T-helper 17 cell (primary cell): ENCODE measurements around the gene ARHGEF12. TPM values are rescaled to one million over a fixed set of nuclear protein-coding genes. Genes with fewer than 3 reads are reported as not detected.
"Not testable (repeated sequence)": the region's sequence is repeated elsewhere in the genome, so short reads cannot be mapped to it uniquely, and the experiment has no call there.

ENCODE experiments used
- ATAC-seq: fragments of 150-1000 bp; cut with Tn5 transposase; 2 replicates; pipeline ENCODE4 v1.10.0; 2021; ENCODE audit warnings: mild to moderate bottlenecking, moderate library complexity
- DNase-seq, 3 donors: peaks; one replicate each; pipeline versions ENCODE4 v3.0.0 to v3.0.0-alpha.2; 2020 to 2021
- H3K9me3 ChIP-seq: one replicate; pipeline ENCODE4 v1.7.0; 2013; ENCODE audit warnings: low read length, mild to moderate bottlenecking; ENCODE audit not compliant: control insufficient read depth, poor library complexity, severe bottlenecking
- H3K27ac Mint-ChIP-seq: one replicate; pipeline ENCODE4 v1.8.0; 2022; ENCODE audit warnings: mild to moderate bottlenecking, moderate library complexity, mixed read lengths
- H3K27me3 Mint-ChIP-seq: one replicate; pipeline ENCODE4 v1.8.0; 2022; ENCODE audit warnings: mixed read lengths
- H3K36me3 Mint-ChIP-seq: one replicate; pipeline ENCODE4 v1.8.0; 2022; ENCODE audit warnings: low read depth, mixed read lengths
- H3K4me1 Mint-ChIP-seq: one replicate; pipeline ENCODE4 v1.8.0; 2022; ENCODE audit warnings: mild to moderate bottlenecking, mixed read lengths
- H3K4me3 Mint-ChIP-seq: one replicate; pipeline ENCODE4 v1.8.0; 2022; ENCODE audit warnings: mild to moderate bottlenecking, moderate library complexity, mixed read lengths
- total RNA-seq, 4 donors: library from RNA in 2 of 4; stranded (reverse) in 2 of 4; gene quantifications; one replicate each; pipeline ENCODE4 v1.2.3 and lab custom pipeline; 2022 to 2026

The ARHGEF12 gene
- total RNA-seq, 2 donors from 2014 or later: 12.9 to 31.3 TPM

DNA sequence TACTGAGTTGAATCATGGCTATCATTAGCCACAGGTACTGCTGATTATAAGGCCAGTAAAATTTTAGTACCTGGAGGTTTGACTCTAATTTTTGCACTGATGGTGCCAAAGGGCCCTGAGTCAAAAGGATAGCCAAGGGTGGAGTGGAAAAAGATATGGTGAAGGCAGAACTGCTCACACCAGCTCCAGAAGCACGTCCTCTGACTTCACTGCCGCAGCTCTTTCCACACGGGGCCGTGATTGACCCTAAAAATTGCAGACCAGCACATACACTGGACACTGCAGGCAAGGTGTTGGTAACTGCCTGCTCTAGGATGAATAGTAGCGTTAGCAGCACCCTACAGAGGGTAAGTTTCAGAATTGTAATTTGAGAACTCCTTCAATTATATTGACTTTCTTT is 149.9 kb downstream of the ARHGEF12 start:
- H3K9me3 ChIP-seq: no peaks in the 10 kb centered on the region
- no peak for DNase-seq
- Mint-ChIP-seq H3K4me3 (no peak overlapping the region), H3K36me3 (peaks cover 2% of the 10 kb centered on the region), H3K27ac (no peak overlapping the region), H3K27me3 (no peaks in the 10 kb centered on the region), H3K4me1 (no peaks in the 10 kb centered on the region)
- no peak for ATAC-seq

DNA sequence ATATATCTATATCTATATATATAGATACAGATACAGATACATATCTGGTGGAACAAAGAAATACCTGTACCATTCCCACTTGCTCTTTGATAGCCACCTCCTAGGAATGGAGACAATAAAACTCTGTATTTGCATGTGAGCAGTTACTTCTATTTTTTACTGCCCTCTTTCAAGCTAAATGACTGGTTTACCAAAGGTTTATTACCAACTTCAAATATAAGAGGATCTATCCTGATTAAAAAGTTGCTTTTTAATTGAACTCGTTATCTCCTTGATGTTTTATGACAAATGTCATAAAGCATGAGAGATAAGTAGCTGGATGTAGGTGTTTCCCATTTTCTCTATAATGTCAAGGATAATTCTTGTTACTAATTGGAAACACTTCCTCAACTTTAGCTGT is 153.6 kb downstream of the ARHGEF12 start:
- Mint-ChIP-seq H3K4me3 (no peak overlapping the region), H3K27ac (no peak overlapping the region), H3K36me3 (peaks cover 2% of the 10 kb centered on the region), H3K27me3 (peaks cover 8% of the 10 kb centered on the region), H3K4me1 (no peaks in the 10 kb centered on the region)
- DNase-seq (no peak), ATAC-seq (no peak)
- no peaks in the 10 kb centered on the region for H3K9me3 ChIP-seq

DNA sequence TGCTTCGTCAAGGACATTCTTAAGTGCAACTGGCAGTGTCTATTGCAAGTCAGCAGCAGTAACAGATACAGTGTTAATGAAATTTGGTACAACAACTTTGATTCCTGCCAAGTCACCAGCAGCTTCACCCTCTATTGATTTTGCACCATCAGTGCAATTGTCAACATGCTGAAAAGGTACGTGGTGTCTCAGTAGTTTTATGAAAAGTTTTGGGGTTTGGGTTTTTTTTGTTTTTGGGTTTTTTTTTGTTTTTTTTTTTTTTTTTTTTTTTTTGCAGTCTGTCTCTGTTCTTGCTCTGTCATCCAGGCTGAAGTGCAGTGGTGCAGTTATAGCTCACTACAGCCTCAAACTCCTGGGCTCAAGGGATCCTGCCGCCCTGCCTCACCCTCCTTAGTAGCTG is 156.3 kb downstream of the ARHGEF12 start:
- Mint-ChIP-seq H3K36me3 (peaks cover 3% of the 10 kb centered on the region), H3K27ac (no peak overlapping the region), H3K4me3 (no peak overlapping the region), H3K4me1 (peaks cover 2% of the 10 kb centered on the region), H3K27me3 (peaks cover 25% of the 10 kb centered on the region)
- ATAC-seq (no peak), DNase-seq (no peak)
- H3K9me3 ChIP-seq: no peaks in the 10 kb centered on the region

DNA sequence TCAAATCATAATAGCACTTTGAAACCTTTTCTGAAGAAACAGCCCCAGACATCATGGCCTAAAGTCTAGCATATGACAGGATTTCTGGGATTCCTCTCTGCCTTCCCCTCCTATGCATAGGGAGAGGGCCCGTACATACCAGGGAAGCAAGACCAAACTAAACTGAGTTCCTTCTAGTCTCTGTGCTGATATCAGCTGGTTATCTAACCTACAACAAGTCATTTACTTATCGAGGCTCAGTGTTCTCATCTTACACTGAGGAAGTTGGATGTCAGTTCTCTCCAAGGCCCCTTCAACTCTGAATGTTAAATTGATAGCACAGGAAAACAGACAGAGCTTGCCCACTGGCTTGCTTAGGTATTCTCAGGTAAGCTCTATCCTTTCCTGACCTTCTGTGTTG is 158.4 kb downstream of the ARHGEF12 start:
- H3K27ac Mint-ChIP-seq: no peak overlapping the region
- H3K27me3 Mint-ChIP-seq: peaks cover 40% of the 10 kb centered on the region
- H3K4me3 Mint-ChIP-seq: no peak overlapping the region
- DNase-seq (no peak), ATAC-seq (no peak)
- H3K36me3 Mint-ChIP-seq: peaks cover 3% of the 10 kb centered on the region
- no peaks in the 10 kb centered on the region for H3K9me3 ChIP-seq
- peaks cover 2% of the 10 kb centered on the region for H3K4me1 Mint-ChIP-seq

DNA sequence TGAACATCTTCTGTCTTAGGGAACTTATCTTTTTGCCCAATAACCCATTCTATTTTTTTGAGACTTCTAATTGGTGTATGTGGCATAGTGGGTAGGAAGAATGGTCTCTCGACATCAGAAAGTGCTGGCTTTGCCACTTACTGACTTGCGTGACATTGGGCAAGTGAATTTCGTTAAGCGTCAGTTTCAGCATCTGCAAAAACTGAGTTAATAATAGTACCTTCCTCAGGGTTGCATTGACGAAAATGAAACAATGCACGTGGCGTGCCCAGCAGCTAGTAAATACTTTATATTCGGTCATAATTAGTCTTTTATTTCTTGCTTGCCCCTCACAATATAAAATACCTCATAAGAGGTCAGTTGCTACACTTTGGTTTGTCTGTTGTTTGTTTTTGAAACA is 162.9 kb downstream of the ARHGEF12 start:
- Mint-ChIP-seq H3K36me3 (peaks cover 3% of the 10 kb centered on the region), H3K4me1 (peaks cover 2% of the 10 kb centered on the region), H3K4me3 (no peak overlapping the region), H3K27me3 (peaks cover 73% of the 10 kb centered on the region), H3K27ac (no peak overlapping the region)
- ATAC-seq: no peak
- no peak for DNase-seq
- no peaks in the 10 kb centered on the region for H3K9me3 ChIP-seq

DNA sequence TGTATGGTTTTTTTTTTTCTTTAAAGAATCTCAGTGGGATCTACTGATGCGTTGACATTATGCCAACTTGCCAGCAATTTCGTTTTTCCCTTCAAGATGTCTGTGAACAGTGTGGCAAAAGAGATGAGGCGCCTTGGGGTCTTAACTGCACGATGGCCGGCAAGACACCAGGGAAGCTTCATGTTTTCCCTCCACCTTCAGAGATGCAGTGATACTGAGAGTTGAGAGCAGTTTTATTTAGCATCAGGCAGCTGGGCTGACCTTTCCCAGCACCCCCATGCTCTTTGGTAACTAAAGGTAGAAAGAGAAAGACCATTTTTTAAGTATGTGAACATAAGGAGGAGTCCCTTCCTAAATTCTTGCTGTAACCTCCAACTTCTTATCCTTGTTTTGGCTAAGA is 163.6 kb downstream of the ARHGEF12 start:
- DNase-seq (no peak), ATAC-seq (no peak)
- Mint-ChIP-seq H3K4me3 (no peak overlapping the region), H3K27ac (no peak overlapping the region), H3K4me1 (peaks cover 2% of the 10 kb centered on the region), H3K27me3 (peaks cover 76% of the 10 kb centered on the region), H3K36me3 (peaks cover 3% of the 10 kb centered on the region)
- no peaks in the 10 kb centered on the region for H3K9me3 ChIP-seq

DNA sequence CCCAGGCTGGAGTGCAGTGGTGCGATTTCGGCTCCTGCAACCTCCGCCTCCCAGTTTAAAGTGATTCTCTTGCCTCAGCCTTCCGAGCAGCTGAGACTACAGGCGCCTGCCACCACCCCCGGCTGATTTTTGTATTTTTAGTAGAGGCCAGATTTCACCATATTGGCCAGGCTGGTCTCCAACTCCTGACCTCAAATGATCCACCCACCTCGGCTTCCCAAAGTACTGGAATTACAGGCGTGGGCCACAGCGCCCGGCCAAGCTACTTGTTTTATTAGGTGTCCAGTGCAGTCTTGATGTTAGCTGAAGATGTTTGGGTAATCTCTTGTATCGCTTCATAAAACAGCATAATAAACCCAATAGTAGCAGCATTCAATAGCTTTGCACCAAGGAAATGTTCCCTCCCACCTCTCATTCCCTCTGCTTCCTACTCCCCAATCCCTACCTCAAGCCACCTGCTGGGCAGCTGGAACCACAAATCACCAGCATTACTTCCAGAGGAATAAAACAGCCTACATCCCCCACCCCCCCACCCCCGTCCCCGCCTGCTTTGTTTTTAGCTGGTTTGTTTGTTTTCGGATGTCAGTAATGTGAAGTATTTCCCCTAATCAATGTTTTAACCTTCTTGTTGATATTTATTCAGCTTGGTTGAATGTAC is 164.3 kb downstream of the ARHGEF12 start:
- H3K9me3 ChIP-seq: no peaks in the 10 kb centered on the region
- Mint-ChIP-seq H3K27me3 (peaks cover 78% of the 10 kb centered on the region), H3K4me3 (no peak overlapping the region), H3K4me1 (peaks cover 2% of the 10 kb centered on the region), H3K27ac (no peak overlapping the region), H3K36me3 (peaks cover 3% of the 10 kb centered on the region)
- DNase-seq: no peak
- no peak for ATAC-seq

DNA sequence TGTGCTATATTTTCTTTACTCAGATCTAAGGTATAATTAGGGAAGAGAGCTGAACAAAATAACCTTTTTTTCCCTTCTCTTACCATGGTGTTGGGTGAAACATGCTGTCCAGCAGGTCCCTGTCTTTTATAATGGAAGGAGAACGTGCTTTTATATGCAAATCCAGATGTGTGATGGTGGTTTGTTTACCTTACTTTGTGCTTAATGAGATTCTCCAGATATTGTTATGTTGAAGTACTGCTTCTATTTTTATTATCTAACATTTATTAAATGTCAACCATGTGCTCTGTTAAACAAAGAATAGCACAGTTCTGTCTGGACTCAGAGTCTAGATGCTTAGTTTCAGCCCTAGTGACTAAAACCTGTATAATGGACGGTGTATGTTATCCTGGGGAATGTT is 165.2 kb downstream of the ARHGEF12 start:
- no peaks in the 10 kb centered on the region for H3K4me1 Mint-ChIP-seq
- no peak overlapping the region for H3K27ac Mint-ChIP-seq
- no peaks in the 10 kb centered on the region for H3K36me3 Mint-ChIP-seq
- no peaks in the 10 kb centered on the region for H3K9me3 ChIP-seq
- peaks cover 80% of the 10 kb centered on the region for H3K27me3 Mint-ChIP-seq
- DNase-seq: no peak
- H3K4me3 Mint-ChIP-seq: no peak overlapping the region
- no peak for ATAC-seq

DNA sequence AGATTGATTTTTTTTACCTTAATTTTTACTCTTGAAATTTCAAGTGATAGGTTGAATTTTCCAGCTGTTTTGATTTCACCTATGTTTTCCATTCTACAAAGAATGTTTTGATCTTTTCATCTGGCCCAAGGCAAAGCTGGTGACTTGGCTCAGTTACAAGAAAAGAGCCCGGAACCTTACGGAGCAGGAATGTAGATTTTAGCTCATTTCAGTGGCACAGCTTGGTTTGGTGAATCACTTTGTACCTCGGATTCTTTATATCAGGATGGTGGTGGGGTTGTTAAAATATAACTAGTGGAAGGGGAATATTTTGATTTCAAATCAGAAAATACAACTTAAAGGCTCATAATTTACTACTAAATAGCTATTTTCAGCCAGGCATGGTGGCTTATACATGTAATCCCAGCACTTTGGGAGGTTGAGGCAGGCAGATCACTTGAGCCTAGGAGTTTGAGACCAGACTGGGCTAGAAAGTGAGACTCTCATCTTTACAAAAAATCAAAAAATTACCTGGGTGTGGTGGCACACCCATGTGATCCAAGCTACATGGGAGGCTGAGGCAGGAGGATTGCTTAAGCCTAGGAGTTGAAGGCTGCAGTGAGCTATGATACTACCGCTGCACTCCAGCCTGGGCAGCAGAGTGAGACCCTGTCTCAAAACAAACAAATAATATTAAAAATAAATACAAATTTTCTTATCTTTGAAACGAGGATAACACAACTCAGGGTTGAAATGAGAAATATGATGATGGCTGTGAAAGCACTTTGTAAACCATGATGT is 166.0 kb downstream of the ARHGEF12 start:
- peaks cover 81% of the 10 kb centered on the region for H3K27me3 Mint-ChIP-seq
- H3K36me3 Mint-ChIP-seq: no peaks in the 10 kb centered on the region
- no peak overlapping the region for H3K27ac Mint-ChIP-seq
- ATAC-seq (no peak), DNase-seq (no peak)
- H3K4me3 Mint-ChIP-seq: no peak overlapping the region
- H3K4me1 Mint-ChIP-seq: no peaks in the 10 kb centered on the region
- H3K9me3 ChIP-seq: no peaks in the 10 kb centered on the region

DNA sequence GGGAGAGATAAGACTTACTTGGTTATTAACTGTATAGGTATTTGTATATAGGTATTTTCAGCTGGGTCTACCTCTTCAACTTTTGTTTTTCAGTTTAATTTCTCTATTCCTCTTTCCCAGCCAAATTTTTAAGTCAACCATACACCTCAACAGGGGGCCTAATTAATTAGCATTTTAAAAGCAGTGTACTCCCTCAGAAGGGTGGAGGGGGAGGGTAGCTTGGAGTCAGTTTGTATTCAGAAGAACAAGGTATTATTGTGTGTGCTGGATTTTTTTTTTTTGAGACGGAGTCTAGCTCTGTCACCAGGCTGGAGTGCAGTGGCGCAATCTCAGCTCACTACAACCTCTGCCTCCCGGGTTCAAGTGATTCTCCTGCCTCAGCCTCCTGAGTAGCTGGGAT is 167.3 kb downstream of the ARHGEF12 start:
- not testable (repeated sequence) for H3K36me3 Mint-ChIP-seq

DNA sequence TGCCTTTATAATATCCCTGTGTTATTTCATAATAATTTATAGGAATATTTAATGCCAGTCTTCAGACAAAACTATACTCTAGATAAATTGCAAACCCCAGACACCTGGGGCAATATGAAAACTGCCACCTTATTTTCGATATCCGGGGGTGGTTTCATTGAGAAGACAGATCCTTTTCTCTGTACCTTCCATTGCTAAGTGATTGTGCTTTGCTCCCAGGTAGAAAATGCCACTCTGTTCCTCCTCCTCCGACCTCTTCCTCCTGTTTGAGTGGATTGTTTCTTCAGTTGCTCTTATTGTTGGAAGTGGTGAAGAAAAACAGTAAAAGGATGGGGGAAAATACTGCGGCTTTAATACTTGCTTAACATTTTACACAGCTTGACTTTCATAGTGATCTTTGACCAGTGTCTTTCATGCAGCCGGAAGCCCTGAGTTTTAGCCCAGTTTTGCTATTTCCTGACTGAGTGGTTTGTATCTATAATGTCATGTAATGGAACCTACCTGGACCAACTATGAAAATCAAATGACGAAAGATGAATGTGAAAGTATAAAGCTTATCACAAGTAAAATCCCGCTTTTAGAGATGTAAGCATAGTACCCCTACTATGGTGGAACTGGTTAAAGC is 169.7 kb downstream of the ARHGEF12 start:
- Mint-ChIP-seq H3K4me1 (peaks cover under 1% of the 10 kb centered on the region), H3K36me3 (peaks cover 2% of the 10 kb centered on the region), H3K27ac (no peak overlapping the region), H3K4me3 (no peak overlapping the region), H3K27me3 (peaks cover 91% of the 10 kb centered on the region)
- DNase-seq: no peak
- H3K9me3 ChIP-seq: no peaks in the 10 kb centered on the region
- no peak for ATAC-seq

More for the DNA sequence above, 167.3 kb downstream of the ARHGEF12 start:
- ATAC-seq, H3K4me1 Mint-ChIP-seq, H3K9me3 ChIP-seq, H3K4me3 Mint-ChIP-seq, H3K27ac Mint-ChIP-seq, DNase-seq: not testable (repeated sequence)
- peaks cover 85% of the 10 kb centered on the region for H3K27me3 Mint-ChIP-seq

DNA sequence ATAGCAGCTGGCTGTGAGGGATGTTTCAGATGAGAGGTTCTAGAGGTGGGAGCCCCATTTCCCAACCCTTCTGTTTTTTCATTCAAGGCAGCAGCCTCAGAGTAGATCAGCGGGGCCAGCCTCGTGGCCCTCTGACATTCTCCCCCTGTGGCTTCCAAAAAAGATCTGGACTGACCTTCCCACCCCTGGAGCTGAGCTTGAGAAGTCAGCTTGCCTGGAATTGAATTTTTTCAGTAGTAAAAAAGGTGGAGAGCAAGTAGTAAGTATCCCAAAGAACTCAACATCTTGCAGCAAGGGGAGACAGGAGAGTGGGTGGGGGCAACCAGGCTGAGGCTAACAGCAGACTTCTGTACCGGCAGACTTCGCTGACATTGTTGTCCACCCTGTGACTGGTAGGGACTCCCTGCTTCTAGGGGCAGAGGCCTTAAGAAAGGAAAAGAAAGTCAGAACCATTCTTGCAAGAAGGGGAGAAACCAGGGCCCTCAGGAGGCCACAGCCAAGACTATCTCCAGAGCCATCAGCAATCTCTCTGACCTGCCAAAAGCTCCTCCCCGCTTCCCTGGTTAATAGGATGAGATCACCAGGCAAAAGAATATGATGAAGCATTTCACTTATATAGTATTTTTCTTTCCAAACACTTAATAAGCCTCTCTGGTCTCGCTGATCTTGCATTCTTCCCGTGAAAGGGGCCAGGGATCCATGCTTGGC is 173.3 kb downstream of the ARHGEF12 start:
- no peak for ATAC-seq
- Mint-ChIP-seq H3K4me1 (peaks cover 3% of the 10 kb centered on the region), H3K27ac (no peak overlapping the region), H3K36me3 (peaks cover 4% of the 10 kb centered on the region), H3K4me3 (no peak overlapping the region), H3K27me3 (peaks cover 83% of the 10 kb centered on the region)
- no peaks in the 10 kb centered on the region for H3K9me3 ChIP-seq
- DNase-seq: no peak

DNA sequence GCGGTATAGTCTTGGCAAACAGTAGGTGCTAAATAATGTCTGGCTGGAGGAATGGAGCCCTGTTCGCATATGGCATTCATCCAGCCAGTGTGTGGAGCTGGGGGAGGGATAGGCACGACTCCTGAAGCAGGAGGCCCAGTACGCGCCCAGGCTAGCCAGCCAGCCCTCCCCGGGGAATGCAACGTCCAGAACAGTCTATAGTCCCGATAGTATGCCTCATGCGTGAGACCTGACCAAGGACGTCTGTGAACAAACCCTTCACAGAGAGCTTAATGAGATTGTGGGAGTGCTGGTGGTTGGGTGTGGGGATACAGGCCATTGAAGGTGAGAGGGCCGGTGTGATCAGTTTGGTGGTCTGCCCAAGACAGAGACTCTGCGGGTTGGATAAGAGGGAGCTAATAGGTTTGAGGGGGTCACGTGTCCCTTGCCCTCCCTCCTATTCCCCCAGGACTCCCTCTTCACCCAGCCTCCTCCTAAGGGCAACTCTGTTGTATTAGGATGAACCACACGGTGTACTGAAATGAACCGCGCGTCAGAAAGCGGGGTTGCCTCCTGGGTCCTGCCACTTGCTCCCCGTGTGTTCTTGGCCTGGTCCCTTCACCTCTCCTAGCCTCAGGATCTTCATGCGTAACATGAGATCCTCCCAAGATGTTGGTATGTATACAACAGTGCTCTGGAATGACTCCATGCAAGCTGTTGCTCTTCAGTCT is 174.3 kb downstream of the ARHGEF12 start:
- Mint-ChIP-seq H3K4me3 (peak overlapping the region; percentile 43), H3K36me3 (peaks cover 6% of the 10 kb centered on the region), H3K27ac (no peak overlapping the region), H3K4me1 (peaks cover 5% of the 10 kb centered on the region), H3K27me3 (peaks cover 84% of the 10 kb centered on the region)
- ATAC-seq (no peak), DNase-seq (no peak)
- no peaks in the 10 kb centered on the region for H3K9me3 ChIP-seq
